ENCODE data around the gene FAM168B.

Gene FAM168B

DNA sequence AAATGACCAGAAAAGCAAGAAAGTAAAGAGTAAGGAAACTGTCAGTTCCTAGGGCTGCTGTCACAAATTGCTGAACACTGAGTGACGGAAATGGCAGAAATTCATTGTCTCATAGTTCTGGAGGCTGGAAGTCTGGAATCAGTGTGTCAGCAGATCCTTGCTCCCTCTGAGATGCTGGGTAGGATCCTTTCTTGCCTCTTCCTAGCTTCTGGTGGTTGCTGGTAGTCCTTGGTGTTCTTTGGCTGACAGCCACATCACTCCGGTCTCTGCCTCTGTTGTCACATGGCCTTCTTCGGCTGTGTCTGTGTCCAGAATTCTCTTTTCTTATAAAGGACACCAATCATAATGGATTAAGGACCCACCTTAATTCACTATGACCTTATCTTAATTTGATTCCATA lies 33.8 kb upstream of the FAM168B start:
- no peak overlapping the region for H4K5ac ChIP-seq (ENCODE audit: low read length)
- no peak overlapping the region for H3K4ac ChIP-seq (ENCODE audit: low read depth, low read length)
- H3K56ac ChIP-seq (ENCODE audit: low read length) = no peak overlapping the region
- H3K4me3 ChIP-seq (ENCODE audit: low read length) = no peak overlapping the region
- H4K8ac ChIP-seq (ENCODE audit: low read depth, low read length) = no peak overlapping the region
- no peak overlapping the region for H2BK5ac ChIP-seq (ENCODE audit: low read length)
- DNase-seq = no peak
- H3K4me2 ChIP-seq (ENCODE audit: low read length) = no peak overlapping the region
- H3K18ac ChIP-seq (ENCODE audit: low read length) = no peak overlapping the region
- no peak overlapping the region for H3K27ac ChIP-seq (ENCODE audit: low read depth, low read length)
- no peak overlapping the region for H3K23ac ChIP-seq (ENCODE audit: low read length)
- H3K79me1 ChIP-seq (ENCODE audit: low read length) = peaks cover 15% of the 10 kb centered on the region
- no peaks in the 10 kb centered on the region for H3K4me1 ChIP-seq (ENCODE audit: control insufficient read depth, low read depth, low read length)
- no peaks in the 10 kb centered on the region for H3K27me3 ChIP-seq (ENCODE audit: insufficient read depth, low read length, poor library complexity)
- H2AK5ac ChIP-seq (ENCODE audit: low read length) = no peak overlapping the region
- H2BK15ac ChIP-seq (replicated peaks; ENCODE audit: low read depth) = no peak overlapping the region
- no peak overlapping the region for H2BK120ac ChIP-seq (ENCODE audit: low read depth, low read length)
- H3K36me3 ChIP-seq (ENCODE audit: control insufficient read depth, insufficient read depth, low read length) = peaks cover 6% of the 10 kb centered on the region
- H3K79me2 ChIP-seq (ENCODE audit: control insufficient read depth, insufficient read depth, low read length) = peaks cover 14% of the 10 kb centered on the region
- H3K9ac ChIP-seq (ENCODE audit: low read length) = no peak overlapping the region
- WGBS (ENCODE audit: extremely low coverage, insufficient coverage, low lambda C conversion rate) = no CpG with 5 or more reads among the region's 3 CpGs

DNA sequence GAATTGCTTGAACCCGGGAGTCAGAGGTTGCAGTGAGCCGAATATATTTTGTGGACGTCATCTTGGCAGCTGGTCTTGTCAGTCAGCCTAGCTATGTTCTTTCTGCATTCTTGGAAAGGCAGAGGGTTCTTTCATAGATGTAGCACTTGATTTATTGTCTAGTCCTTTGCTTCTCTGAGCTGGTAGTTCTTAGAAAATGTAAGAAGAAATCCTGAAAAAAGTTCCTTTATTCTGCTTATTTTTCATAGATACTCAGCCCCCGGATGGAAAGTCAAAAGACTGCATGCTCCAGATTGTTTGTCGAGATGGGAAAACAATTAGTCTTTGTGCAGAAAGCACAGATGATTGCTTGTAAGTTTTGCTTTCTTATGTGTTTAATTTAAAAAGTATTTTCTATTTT lies 33.2 kb upstream of the FAM168B start:
- H2BK5ac ChIP-seq (ENCODE audit: low read length) = no peak overlapping the region
- H3K79me2 ChIP-seq (ENCODE audit: control insufficient read depth, insufficient read depth, low read length) = peaks cover 14% of the 10 kb centered on the region
- H3K4ac ChIP-seq (ENCODE audit: low read depth, low read length) = no peak overlapping the region
- no CpG with 5 or more reads among the region's 5 CpGs for WGBS (ENCODE audit: extremely low coverage, insufficient coverage, low lambda C conversion rate)
- DNase-seq = no peak
- no peak overlapping the region for H2AK5ac ChIP-seq (ENCODE audit: low read length)
- H3K79me1 ChIP-seq (ENCODE audit: low read length) = peaks cover 17% of the 10 kb centered on the region
- no peaks in the 10 kb centered on the region for H3K4me1 ChIP-seq (ENCODE audit: control insufficient read depth, low read depth, low read length)
- no peak overlapping the region for H3K27ac ChIP-seq (ENCODE audit: low read depth, low read length)
- H3K23ac ChIP-seq (ENCODE audit: low read length) = no peak overlapping the region
- no peak overlapping the region for H4K8ac ChIP-seq (ENCODE audit: low read depth, low read length)
- H2BK15ac ChIP-seq (replicated peaks; ENCODE audit: low read depth) = no peak overlapping the region
- no peak overlapping the region for H2BK120ac ChIP-seq (ENCODE audit: low read depth, low read length)
- no peak overlapping the region for H3K4me2 ChIP-seq (ENCODE audit: low read length)
- H3K9ac ChIP-seq (ENCODE audit: low read length) = no peak overlapping the region
- H3K4me3 ChIP-seq (ENCODE audit: low read length) = no peak overlapping the region
- no peak overlapping the region for H4K5ac ChIP-seq (ENCODE audit: low read length)
- H3K27me3 ChIP-seq (ENCODE audit: insufficient read depth, low read length, poor library complexity) = no peaks in the 10 kb centered on the region
- H3K18ac ChIP-seq (ENCODE audit: low read length) = no peak overlapping the region
- H3K56ac ChIP-seq (ENCODE audit: low read length) = no peak overlapping the region
- peaks cover 6% of the 10 kb centered on the region for H3K36me3 ChIP-seq (ENCODE audit: control insufficient read depth, insufficient read depth, low read length)

DNA sequence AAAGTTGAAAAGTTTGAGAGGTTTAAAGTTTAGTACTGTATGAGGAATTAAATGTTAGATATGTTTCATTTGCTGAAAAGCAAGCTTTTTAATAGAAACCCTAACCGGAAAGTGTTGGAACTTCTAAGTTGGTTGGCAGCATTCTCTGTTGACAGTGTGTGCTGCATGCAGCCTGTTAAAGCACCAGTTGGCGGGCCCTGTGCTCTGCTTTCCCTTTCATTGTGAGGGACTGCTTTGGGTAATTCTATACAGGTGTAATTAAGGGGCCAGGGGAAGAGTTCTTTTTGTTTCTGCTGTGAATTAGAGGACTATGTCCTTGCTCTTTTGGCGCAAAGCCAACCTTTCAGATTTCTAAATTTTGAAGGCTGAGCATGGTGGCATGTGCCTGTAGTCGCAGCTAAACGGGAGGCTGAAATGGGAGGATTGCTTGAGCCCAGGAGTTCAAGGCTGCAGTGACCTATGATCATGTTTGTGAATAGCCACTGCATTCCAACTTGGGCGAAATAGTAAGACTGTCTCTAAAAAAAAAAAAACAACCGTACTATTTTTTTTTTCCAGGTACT lies 32.0 kb upstream of the FAM168B start:
- DNase-seq = no peak
- Histone ChIP-seq H3K27me3 (ENCODE audit: insufficient read depth, low read length, poor library complexity) (no peaks in the 10 kb centered on the region), H3K56ac (ENCODE audit: low read length) (no peak overlapping the region), H3K4ac (ENCODE audit: low read depth, low read length) (no peak overlapping the region), H4K5ac (ENCODE audit: low read length) (no peak overlapping the region), H3K4me1 (ENCODE audit: control insufficient read depth, low read depth, low read length) (no peaks in the 10 kb centered on the region), H3K79me1 (ENCODE audit: low read length) (peaks cover 22% of the 10 kb centered on the region), H3K27ac (ENCODE audit: low read depth, low read length) (no peak overlapping the region), H3K36me3 (ENCODE audit: control insufficient read depth, insufficient read depth, low read length) (peaks cover 2% of the 10 kb centered on the region), H3K18ac (ENCODE audit: low read length) (no peak overlapping the region), H4K8ac (ENCODE audit: low read depth, low read length) (no peak overlapping the region), H2BK120ac (ENCODE audit: low read depth, low read length) (no peak overlapping the region), H3K23ac (ENCODE audit: low read length) (no peak overlapping the region), H2BK5ac (ENCODE audit: low read length) (no peak overlapping the region), H3K79me2 (ENCODE audit: control insufficient read depth, insufficient read depth, low read length) (peaks cover 20% of the 10 kb centered on the region), H3K9ac (ENCODE audit: low read length) (no peak overlapping the region), H3K4me2 (ENCODE audit: low read length) (no peak overlapping the region), H3K4me3 (ENCODE audit: low read length) (no peak overlapping the region), H2AK5ac (ENCODE audit: low read length) (no peak overlapping the region), H2BK15ac (replicated peaks; ENCODE audit: low read depth) (no peak overlapping the region)
- no CpG with 5 or more reads among the region's 7 CpGs for WGBS (ENCODE audit: extremely low coverage, insufficient coverage, low lambda C conversion rate)

DNA sequence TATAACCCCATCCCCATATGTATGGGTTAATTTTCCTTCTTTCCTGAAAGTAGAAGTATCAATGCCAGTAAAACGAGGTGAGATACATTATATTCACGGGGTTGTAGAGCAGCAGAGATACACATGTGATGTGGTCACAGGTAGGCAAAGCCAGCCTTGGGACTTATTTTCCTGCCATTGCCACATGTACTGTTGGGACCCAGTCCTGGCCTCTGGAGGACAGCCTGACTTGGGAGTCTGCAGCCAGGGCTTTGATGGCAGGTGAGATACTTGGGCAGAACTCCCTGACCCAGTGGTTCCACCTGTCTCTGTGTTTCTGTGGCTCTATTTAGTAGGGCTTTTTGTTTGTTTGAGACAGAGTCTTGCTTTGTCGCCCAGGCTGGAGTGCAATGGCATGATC lies 29.9 kb upstream of the FAM168B start:
- Histone ChIP-seq H3K23ac (ENCODE audit: low read length) (no peak overlapping the region), H2BK5ac (ENCODE audit: low read length) (no peak overlapping the region), H3K79me1 (ENCODE audit: low read length) (peaks cover 27% of the 10 kb centered on the region), H3K36me3 (ENCODE audit: control insufficient read depth, insufficient read depth, low read length) (no peaks in the 10 kb centered on the region), H2AK5ac (ENCODE audit: low read length) (no peak overlapping the region), H3K27ac (ENCODE audit: low read depth, low read length) (no peak overlapping the region), H2BK15ac (replicated peaks; ENCODE audit: low read depth) (no peak overlapping the region), H4K8ac (ENCODE audit: low read depth, low read length) (no peak overlapping the region), H3K4me2 (ENCODE audit: low read length) (no peak overlapping the region), H3K18ac (ENCODE audit: low read length) (no peak overlapping the region), H3K56ac (ENCODE audit: low read length) (no peak overlapping the region), H3K27me3 (ENCODE audit: insufficient read depth, low read length, poor library complexity) (no peaks in the 10 kb centered on the region), H3K9ac (ENCODE audit: low read length) (no peak overlapping the region), H3K4ac (ENCODE audit: low read depth, low read length) (no peak overlapping the region), H2BK120ac (ENCODE audit: low read depth, low read length) (no peak overlapping the region), H3K79me2 (ENCODE audit: control insufficient read depth, insufficient read depth, low read length) (peaks cover 31% of the 10 kb centered on the region), H4K5ac (ENCODE audit: low read length) (no peak overlapping the region), H3K4me1 (ENCODE audit: control insufficient read depth, low read depth, low read length) (no peaks in the 10 kb centered on the region), H3K4me3 (ENCODE audit: low read length) (no peak overlapping the region)
- no peak for DNase-seq
- no CpG with 5 or more reads among the region's 3 CpGs for WGBS (ENCODE audit: extremely low coverage, insufficient coverage, low lambda C conversion rate)

DNA sequence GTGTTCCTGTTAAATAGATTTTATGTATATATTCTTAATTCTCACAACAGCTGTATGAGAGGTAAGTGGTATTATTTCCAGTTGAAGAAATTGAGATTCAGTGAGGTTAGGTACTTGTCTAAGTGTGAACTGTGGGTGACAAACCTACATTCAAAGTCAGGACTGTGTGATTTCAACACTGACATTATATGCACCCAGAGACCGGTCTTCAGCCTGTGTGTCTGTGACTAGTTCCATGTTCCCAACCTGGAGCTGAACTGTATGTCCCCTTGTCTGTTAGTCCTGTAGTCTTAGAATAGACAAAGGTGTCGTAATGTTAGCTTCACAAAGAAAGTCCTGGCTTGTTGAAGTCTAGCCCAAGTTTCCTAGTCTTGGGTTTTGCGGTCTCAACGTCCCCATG lies 29.2 kb upstream of the FAM168B start:
- Histone ChIP-seq H3K23ac (ENCODE audit: low read length) (no peak overlapping the region), H2AK5ac (ENCODE audit: low read length) (no peak overlapping the region), H3K79me1 (ENCODE audit: low read length) (peaks cover 33% of the 10 kb centered on the region), H3K79me2 (ENCODE audit: control insufficient read depth, insufficient read depth, low read length) (peaks cover 38% of the 10 kb centered on the region), H3K56ac (ENCODE audit: low read length) (no peak overlapping the region), H4K5ac (ENCODE audit: low read length) (no peak overlapping the region), H2BK120ac (ENCODE audit: low read depth, low read length) (no peak overlapping the region), H3K36me3 (ENCODE audit: control insufficient read depth, insufficient read depth, low read length) (no peaks in the 10 kb centered on the region), H2BK5ac (ENCODE audit: low read length) (no peak overlapping the region), H3K4me2 (ENCODE audit: low read length) (no peak overlapping the region), H3K27me3 (ENCODE audit: insufficient read depth, low read length, poor library complexity) (no peaks in the 10 kb centered on the region), H3K18ac (ENCODE audit: low read length) (no peak overlapping the region), H3K27ac (ENCODE audit: low read depth, low read length) (no peak overlapping the region), H2BK15ac (replicated peaks; ENCODE audit: low read depth) (no peak overlapping the region), H3K9ac (ENCODE audit: low read length) (no peak overlapping the region), H3K4me1 (ENCODE audit: control insufficient read depth, low read depth, low read length) (no peaks in the 10 kb centered on the region), H3K4ac (ENCODE audit: low read depth, low read length) (no peak overlapping the region), H4K8ac (ENCODE audit: low read depth, low read length) (no peak overlapping the region), H3K4me3 (ENCODE audit: low read length) (no peak overlapping the region)
- DNase-seq = no peak
- no CpG with 5 or more reads among the region's 4 CpGs for WGBS (ENCODE audit: extremely low coverage, insufficient coverage, low lambda C conversion rate)

DNA sequence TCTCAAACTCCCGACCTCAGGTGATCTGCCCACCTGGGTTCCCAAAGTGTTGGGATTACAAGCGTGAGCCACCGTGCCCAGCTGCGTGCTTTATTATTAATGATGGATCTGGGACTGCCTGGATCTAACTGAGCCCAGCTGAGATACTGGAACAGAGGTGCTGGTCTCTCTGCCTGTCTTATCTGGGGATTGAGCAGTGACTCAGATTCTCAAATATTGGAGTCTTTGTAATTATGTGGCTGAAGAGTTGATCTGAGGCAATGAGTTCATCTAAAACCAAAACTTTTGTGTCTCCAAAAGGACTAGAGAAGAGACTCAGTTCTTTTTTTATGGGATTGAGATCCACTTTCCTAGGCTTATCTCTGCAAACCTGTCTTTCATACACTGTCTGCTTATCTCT lies 28.2 kb upstream of the FAM168B start:
- Histone ChIP-seq H3K4me2 (ENCODE audit: low read length) (no peak overlapping the region), H2AK5ac (ENCODE audit: low read length) (no peak overlapping the region), H3K23ac (ENCODE audit: low read length) (no peak overlapping the region), H3K18ac (ENCODE audit: low read length) (no peak overlapping the region), H3K4me1 (ENCODE audit: control insufficient read depth, low read depth, low read length) (no peaks in the 10 kb centered on the region), H3K27ac (ENCODE audit: low read depth, low read length) (no peak overlapping the region), H3K79me2 (ENCODE audit: control insufficient read depth, insufficient read depth, low read length) (peaks cover 47% of the 10 kb centered on the region), H3K79me1 (ENCODE audit: low read length) (peaks cover 33% of the 10 kb centered on the region), H2BK120ac (ENCODE audit: low read depth, low read length) (no peak overlapping the region), H3K4me3 (ENCODE audit: low read length) (no peak overlapping the region), H3K9ac (ENCODE audit: low read length) (no peak overlapping the region), H3K56ac (ENCODE audit: low read length) (no peak overlapping the region), H4K8ac (ENCODE audit: low read depth, low read length) (no peak overlapping the region), H4K5ac (ENCODE audit: low read length) (no peak overlapping the region), H2BK5ac (ENCODE audit: low read length) (no peak overlapping the region), H3K4ac (ENCODE audit: low read depth, low read length) (no peak overlapping the region), H3K27me3 (ENCODE audit: insufficient read depth, low read length, poor library complexity) (no peaks in the 10 kb centered on the region), H3K36me3 (ENCODE audit: control insufficient read depth, insufficient read depth, low read length) (no peaks in the 10 kb centered on the region), H2BK15ac (replicated peaks; ENCODE audit: low read depth) (no peak overlapping the region)
- no peak for DNase-seq
- no CpG with 5 or more reads among the region's 4 CpGs for WGBS (ENCODE audit: extremely low coverage, insufficient coverage, low lambda C conversion rate)

Measured in mesendoderm (in vitro differentiated cells).